Ramos (cell line): ENCODE results near the gene PTPRC.

Source experiments
- in situ Hi-C: fragments of 300-500 bp; cut with MboI; formaldehyde crosslinking; loops from one replicate; pipeline ENCODE4 v1.14.3; 2022; ENCODE audit warnings: low sequenced_read_pairs; ENCODE audit not compliant: unreplicated experiment

PTPRC gene

GRCh38 chr1:198730952-198731351 lies 92.1 kb downstream of the PTPRC start:
- in situ Hi-C loops = no loop called here

- in situ Hi-C loops = no loop called here
Observed at GRCh38 chr1:198734323-198735008, 95.6 kb downstream of the PTPRC start.

GRCh38 chr1:198741744-198742143 lies 102.9 kb downstream of the PTPRC start:
- in situ Hi-C loops = no loop called here

- in situ Hi-C loops = no loop called here
Observed at GRCh38 chr1:198747127-198747526, 108.3 kb downstream of the PTPRC start.

GRCh38 chr1:198749279-198749678 lies 110.4 kb downstream of the PTPRC start:
- in situ Hi-C loops = no loop called here

GRCh38 chr1:198750081-198750480 lies 111.2 kb downstream of the PTPRC start:
- in situ Hi-C loops = no loop called here

- in situ Hi-C loops = no loop called here
Observed at GRCh38 chr1:198751741-198752140, 112.9 kb downstream of the PTPRC start.

- in situ Hi-C loops = no loop called here
Observed at GRCh38 chr1:198754670-198755069, 115.8 kb downstream of the PTPRC start.

- in situ Hi-C loops = no loop called here
Observed at GRCh38 chr1:198755715-198756114, 116.9 kb downstream of the PTPRC start.

GRCh38 chr1:198756470-198756869 lies 117.6 kb downstream of the PTPRC start:
- in situ Hi-C loops = no loop called here

GRCh38 chr1:198761859-198762616 lies 123.2 kb downstream of the PTPRC start:
- in situ Hi-C loops = no loop called here

- in situ Hi-C loops = no loop called here
Observed at GRCh38 chr1:198763298-198763714, 124.5 kb downstream of the PTPRC start.

GRCh38 chr1:198764748-198765147 lies 125.9 kb downstream of the PTPRC start:
- in situ Hi-C loops = no loop called here

GRCh38 chr1:198765416-198765815 lies 126.6 kb downstream of the PTPRC start:
- in situ Hi-C loops = no loop called here

GRCh38 chr1:198771563-198772153 lies 132.8 kb downstream of the PTPRC start:
- in situ Hi-C loops = no loop called here

GRCh38 chr1:198772626-198773025 lies 133.8 kb downstream of the PTPRC start:
- in situ Hi-C loops = no loop called here

GRCh38 chr1:198773030-198773429 lies 134.2 kb downstream of the PTPRC start:
- in situ Hi-C loops = no loop called here

- in situ Hi-C loops = no loop called here
Observed at GRCh38 chr1:198773523-198773922, 134.7 kb downstream of the PTPRC start.

GRCh38 chr1:198774421-198774820 lies 135.6 kb downstream of the PTPRC start:
- in situ Hi-C loops = no loop called here

GRCh38 chr1:198775606-198776005 lies 136.8 kb downstream of the PTPRC start:
- in situ Hi-C loops = no loop called here

- in situ Hi-C loops = no loop called here
Observed at GRCh38 chr1:198776602-198777029, 137.8 kb downstream of the PTPRC start.
